Kidney glomerular epithelial cell (primary cell): ENCODE results near the gene ENDOG.
A peak's percentile ranks its signal among the peaks of the same experiment; 100 is the strongest.
"Not testable (repeated sequence)": the region's sequence is repeated elsewhere in the genome, so short reads cannot be mapped to it uniquely, and the experiment has no call there.

Source experiments
- DNase-seq: peaks from one replicate; lab custom pipeline; 2025; lab: John Stamatoyannopoulos, UW

The ENDOG gene

GRCh38 chr9:128862401-128862851, 44.1 kb downstream of the ENDOG start:
- no peak for DNase-seq

- peak; percentile 34 for DNase-seq
These were observed 45.3 kb downstream of the ENDOG start for GRCh38 chr9:128863647-128864046.

GRCh38 chr9:128870128-128870940, 52.0 kb downstream of the ENDOG start:
- DNase-seq, result peak; percentile 55

GRCh38 chr9:128870941-128871265, 52.6 kb downstream of the ENDOG start:
- DNase-seq, result not testable (repeated sequence)
